ENCODE data around the gene HOXD10. TPM values are rescaled to one million over a fixed set of nuclear protein-coding genes. Genes with fewer than 3 reads are reported as not detected.

Gene HOXD10
- polyA plus RNA-seq, 3 donors: 147 to 203 (median 149) TPM

DNA sequence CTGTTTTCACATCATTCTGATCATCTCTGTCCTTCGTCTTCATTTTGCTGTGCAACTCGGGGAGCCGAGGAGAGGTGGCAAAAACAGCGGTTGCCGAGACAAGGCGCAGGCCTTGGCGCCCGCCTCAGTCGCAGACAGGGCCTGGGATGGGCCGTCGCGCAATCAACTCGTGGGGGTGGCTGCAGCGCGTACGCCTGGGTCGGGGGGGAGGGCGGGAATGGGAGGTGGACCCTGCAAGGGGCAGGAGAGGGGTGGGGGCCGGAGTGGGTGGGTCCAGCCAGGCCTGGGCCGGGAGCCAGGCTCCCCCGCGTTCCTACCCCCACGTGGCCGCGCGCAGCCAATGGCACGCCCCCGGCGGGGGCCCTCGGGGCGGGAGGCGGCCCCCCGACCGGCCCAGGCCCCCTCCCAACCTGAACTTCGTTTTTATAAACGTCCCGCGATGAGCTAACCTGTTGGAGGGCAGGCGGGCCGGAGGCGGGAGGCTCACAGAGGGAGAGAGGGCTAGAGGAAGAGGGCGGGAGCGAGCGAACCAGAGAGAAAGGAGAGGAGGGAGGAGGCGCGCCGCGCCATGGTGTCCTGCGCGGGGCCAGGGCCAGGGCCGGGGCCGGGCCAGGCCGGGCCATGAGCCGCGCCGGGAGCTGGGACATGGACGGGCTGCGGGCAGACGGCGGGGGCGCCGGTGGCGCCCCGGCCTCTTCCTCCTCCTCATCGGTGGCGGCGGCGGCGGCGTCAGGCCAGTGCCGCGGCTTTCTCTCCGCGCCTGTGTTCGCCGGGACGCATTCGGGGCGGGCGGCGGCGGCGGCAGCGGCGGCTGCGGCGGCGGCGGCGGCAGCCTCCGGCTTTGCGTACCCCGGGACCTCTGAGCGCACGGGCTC, 24.1 kb upstream of the HOXD10 start, which contains the start of gene HOXD13:
Gene HOXD13 (plus strand): TSS at position 452 of the 875 bp plus-strand sequence. CDS start 170 bp downstream, at position 622.
- DNase-seq: no peak

DNA sequence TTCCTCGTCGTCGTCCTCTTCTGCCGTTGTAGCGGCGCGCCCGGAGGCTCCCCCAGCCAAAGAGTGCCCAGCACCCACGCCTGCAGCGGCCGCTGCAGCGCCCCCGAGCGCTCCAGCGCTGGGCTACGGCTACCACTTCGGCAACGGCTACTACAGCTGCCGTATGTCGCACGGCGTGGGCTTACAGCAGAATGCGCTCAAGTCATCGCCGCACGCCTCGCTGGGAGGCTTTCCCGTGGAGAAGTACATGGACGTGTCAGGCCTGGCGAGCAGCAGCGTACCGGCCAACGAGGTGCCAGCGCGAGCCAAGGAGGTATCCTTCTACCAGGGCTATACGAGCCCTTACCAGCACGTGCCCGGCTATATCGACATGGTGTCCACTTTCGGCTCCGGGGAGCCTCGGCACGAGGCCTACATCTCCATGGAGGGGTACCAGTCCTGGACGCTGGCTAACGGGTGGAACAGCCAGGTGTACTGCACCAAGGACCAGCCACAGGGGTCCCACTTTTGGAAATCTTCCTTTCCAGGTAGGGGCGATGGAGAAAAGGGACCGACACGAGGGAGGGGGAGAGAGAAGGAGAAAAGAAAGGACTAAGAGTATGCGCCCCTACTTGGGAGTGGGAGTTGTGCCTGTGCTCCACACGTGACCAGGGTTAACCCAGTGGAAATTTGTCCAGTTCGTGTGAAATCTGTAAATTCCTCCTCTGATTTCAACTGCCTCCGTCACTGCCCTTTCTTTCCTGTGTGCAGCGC, 23.3 kb upstream of the HOXD10 start:
- DNase-seq: no peak

DNA sequence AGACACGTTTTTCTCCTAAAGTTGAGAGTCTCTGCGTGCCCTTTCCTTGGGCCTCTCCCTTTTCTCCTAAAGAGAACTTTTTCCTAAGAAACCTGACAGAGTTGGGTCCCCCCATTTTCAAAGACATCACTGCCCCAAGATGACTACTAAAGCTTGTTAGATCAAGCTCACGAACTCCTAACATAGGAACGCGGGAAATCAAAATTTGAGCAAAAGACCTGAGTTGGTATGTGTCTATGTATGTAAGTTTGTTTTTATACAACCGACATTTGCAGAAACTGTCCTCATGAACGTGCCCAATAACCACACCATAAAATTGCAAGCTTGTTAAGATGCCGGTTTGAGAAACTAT, 22.7 kb upstream of the HOXD10 start:
- no peak for DNase-seq

DNA sequence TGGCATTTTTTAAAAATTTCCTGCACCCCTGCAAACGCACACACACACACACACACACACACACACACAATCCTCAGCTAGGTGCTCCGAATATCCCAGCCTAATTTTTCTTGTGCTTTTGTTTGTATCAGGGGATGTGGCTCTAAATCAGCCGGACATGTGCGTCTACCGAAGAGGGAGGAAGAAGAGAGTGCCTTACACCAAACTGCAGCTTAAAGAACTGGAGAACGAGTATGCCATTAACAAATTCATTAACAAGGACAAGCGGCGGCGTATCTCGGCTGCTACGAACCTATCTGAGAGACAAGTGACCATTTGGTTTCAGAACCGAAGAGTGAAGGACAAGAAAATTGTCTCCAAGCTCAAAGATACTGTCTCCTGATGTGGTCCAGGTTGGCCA, 22.2 kb upstream of the HOXD10 start:
- DNase-seq: no peak

DNA sequence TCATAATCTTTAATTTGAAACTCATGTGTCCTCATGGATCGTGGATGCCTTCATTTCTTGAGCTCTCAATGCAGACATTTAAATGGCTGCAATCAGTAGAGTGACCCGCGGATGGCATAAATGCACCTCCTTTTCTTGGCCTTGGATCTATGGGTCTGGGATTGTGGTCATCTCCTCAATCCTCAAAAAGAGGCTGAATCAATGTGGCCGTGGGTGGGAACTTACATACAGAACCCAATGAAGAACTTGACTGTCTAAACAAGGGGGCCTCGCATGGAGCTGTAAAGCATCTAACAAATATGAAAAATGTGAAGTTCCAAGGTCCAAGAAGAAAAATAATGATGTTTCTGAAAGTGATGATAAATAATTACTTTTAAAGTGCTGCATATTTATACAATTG, 21.2 kb upstream of the HOXD10 start:
- DNase-seq: no peak

DNA sequence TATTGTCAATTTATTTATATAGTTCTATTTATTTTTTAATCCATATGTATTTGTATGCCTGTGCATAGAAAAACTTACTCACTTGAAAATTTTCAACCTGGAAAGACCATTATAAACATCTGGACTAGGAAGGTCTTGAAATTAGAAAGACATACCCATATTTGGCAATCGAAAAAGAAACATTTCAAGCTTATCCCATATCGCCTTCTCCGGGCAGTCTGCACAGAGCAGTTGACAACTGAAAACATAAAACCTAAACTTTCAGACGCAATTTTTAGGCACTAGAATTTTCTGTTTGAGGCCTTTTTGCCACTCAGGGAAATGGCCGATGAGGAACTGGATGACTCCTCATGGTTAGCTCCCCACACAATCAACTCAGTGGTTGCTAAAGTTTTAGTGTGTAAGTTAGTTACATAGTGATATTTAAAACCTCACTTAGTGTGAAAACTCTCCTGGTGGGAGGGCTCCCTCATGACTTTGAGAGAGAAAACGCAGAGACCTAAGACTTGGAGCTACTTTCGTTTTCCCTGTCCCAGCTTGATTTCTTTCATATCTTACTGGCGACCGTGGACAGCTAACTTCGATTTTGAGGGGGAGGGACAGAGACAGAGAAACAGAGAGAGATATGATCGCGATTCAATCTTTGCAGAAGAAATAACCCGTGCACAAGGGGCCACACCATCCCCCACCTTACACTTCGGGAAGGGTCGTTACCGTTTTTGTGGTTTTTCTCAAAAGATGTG, 20.2 kb upstream of the HOXD10 start:
- no peak for DNase-seq

DNA sequence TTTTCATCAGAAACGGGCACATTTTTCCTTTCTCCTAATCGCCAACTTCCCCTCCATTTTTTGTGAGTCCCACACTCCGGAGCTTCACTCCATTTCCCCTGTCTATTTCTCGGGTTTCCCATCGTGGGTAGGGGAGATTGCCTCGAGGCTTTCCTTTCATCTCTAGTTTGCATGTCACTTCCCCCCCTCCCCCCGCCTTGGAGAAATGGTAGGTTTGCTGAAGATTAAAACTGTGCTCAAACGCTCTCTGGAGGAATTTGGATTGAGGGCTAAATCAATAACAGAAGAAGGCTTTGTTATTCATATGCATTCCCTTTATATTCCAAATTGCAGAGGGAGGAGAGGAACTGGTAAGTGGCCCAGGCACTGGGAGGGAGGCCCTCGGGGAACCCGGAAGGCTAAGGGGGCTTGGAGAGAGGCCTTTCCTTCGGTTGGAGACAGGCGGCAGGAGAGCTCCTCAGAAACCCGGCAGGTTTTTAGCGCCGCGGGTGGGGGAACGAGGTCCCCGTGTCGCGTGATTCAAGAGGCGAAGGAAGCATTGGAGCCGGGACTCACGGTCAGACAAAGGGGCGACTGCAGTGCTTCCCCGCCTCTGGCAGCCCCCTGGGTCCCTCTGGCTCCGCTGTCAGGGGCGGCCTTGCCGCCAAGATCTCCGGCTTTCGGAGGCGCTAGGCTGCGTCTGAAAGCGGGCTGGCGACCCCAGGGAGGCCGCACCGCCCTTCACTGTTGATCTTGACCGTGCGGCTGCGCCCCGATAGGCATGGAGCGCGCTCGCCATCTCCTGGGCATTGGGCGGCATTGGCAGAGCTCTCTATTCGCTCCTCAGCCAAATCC, 19.4 kb upstream of the HOXD10 start:
- DNase-seq: no peak

DNA sequence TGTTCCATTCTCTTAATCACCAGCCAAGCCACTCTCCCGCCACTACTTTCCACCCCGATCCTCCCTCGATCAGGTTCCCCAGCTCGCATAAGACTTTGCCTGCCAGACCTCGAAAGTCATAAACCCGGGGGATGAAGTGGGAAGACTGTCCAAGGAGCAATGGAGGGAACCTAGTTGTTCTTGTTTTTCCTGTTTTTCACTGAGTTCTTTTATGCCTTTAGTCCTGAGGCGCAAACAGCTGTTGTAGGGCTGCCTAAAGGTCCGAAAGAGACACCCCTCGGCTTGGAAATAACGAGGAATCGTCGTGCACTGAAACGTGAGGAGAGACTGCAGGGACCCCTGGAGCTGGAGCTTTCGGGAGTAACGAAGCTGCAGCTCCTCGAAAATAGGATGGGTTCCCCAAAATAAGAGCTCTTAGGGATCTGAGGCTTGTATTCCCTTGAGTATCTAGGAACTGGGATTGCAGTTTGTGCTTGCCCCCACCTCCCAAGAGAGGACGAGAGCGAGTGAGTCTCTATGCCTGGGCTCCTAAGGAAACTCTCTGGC, 18.7 kb upstream of the HOXD10 start:
- no peak for DNase-seq

DNA sequence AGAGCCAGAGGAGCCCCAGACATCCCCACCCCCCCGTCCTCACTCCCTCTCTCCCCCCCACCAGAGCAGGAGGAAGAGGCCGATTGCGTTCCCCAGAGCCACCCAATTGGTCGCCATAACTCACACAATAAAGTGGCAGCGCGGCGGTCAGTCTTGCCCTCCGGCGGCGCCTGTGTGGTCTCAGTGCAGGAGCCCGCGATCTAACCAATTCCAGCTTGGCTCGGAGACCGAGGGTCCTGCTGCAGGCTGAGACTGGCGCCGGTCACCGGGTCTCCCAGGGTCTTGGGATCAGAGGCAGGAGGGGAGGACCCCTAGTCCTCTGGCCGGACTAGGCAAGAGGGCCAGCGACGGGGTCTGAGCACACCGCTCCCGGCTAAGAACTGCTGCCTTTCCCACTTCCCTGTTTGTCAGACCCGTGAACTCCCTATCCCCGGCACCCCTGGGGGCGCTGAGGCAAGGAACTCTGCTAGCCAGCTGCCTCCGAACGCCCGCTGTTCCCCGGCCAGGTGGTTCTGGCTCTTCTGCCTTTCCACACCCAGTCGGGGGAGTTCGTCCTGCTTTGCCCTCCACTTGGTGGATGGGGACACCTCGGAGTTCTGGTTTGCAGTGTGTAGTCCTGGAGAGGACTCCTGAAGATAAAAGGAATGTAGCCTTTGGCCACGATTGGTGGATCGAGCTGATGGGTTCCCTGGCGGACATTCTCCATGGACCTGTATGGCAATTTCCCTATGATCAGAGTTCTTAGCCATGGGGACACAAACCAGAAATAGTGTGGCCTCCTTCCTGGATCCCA, 18.0 kb upstream of the HOXD10 start:
- no peak for DNase-seq

DNA sequence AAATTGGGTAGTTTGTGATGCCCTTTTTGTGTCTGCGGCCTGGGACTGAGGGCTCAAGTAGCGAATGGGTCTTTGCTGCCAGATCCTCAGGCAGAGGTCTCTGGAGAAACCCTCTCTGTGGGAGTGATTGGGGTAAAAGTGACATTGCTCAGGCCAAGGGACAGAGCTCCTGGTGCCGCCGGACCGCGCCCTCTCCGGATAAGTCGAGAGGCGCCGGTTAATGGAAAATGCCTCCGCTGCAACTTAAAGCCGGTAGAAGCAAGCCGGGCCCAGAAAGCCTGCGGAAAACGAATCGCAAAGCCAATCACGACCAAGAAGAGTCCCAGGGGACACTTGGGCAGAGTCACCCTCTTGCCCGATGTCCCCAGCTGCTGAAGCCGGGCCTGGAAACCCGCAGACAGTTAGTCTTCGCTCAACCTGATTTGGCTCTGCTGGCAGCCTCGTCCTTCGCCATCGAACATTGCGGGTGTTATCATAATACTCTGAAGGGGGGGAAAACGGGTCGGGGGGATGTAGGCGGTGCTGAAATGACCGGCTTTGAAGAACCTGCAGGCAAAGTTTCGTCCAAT, 17.3 kb upstream of the HOXD10 start:
- DNase-seq: no peak

DNA sequence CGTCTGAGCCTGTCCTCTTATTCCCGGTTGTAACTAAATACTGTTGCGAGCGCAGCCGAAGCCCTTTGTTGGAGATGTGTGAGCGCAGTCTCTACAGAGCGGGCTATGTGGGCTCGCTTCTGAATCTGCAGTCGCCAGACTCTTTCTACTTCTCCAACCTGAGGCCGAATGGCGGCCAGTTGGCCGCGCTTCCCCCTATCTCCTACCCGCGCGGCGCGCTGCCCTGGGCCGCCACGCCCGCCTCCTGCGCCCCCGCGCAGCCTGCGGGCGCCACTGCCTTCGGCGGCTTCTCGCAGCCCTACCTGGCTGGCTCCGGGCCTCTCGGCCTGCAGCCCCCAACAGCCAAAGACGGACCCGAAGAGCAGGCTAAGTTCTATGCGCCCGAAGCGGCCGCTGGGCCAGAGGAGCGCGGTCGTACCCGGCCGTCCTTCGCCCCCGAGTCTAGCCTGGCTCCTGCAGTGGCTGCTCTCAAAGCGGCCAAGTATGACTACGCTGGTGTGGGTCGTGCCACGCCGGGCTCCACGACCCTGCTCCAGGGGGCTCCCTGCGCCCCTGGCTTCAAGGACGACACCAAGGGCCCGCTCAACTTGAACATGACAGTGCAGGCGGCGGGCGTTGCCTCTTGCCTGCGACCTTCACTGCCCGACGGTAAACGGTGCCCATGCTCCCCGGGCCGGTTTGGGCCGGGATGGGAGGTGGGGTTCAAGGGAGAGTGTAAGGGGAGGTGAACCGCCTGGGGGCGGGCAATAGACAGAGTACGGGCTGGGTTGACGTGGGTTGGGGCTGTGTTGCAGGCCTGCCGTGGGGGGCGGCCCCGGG, 16.6 kb upstream of the HOXD10 start, which contains the start of gene HOXD12:
Gene HOXD12 (plus strand): TSS at position 68 of the 819 bp plus-strand sequence. CDS start 7 bp downstream, at position 75.
- DNase-seq: no peak

DNA sequence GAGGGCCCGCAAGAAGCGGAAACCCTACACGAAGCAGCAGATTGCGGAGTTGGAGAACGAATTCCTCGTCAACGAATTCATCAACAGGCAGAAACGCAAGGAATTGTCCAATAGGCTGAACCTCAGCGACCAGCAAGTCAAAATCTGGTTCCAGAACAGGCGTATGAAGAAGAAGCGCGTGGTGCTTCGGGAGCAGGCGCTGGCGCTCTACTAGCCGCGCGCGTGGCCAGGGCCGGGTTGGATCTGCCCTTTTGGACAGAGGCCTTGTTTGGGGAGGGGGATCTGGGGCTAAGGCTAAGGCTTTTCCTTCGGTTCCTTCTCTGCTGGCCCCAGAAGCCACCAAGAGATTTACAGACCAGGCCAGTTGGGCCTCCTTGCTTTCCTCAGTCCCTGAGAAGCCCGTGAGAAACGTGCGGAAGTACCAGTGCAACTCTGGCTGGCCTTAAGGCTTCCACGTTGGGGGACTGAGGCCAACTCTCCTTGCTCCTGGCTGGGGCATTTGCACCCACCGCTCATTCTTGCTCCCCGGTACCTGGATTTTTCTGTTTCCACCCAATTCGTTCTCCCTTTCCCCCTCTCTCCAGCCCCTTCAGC, 15.9 kb upstream of the HOXD10 start:
- no peak for DNase-seq

DNA sequence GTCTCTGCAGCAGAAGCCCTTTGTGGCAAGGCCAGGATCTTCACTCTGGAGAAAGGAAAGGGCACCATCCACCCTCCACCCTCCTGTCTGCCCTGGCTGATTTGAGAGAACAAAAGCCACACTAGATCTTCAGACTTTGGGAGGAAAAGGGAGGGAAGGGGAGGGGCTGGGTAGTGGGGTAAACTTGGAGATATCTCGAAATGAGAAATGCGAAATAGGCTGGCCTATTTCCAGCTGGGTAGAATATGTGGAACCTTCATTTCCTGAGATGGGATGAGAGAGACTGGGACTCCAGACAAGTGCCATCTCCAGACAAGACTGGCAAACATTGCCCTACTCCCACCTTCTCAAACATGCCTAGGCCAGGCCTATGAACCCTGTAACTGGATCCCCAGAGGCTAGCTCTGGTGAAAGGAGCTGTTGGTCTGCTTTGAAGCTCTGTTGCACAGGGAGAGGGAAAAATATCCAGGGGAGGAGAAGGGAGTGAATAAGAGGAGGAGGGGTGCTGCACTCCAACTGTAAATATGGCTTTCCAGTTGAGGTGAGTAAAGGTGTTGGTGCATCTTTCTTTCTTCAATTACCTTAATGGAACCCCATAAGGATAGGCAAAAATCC, 15.3 kb upstream of the HOXD10 start:
- no peak for DNase-seq

DNA sequence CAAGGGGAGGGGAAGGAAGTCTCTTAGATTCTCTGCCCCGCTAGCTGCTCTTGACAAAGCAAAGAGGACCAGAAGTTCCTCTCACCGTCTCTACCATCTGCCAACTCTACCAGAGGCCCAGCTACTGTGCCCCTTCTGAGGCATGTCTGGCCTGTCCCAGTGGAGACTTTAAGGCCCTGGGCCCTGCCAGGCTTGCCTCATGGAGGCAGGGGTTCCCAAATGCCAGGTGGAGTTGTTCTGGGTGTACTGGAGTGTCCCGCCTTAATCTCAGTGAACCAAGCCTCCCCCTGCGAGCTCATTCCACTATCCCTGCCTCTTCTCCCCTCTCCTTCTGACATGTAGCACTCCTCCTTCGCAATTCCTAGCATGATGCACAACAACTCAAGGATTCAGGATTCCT, 14.7 kb upstream of the HOXD10 start:
- no peak for DNase-seq

DNA sequence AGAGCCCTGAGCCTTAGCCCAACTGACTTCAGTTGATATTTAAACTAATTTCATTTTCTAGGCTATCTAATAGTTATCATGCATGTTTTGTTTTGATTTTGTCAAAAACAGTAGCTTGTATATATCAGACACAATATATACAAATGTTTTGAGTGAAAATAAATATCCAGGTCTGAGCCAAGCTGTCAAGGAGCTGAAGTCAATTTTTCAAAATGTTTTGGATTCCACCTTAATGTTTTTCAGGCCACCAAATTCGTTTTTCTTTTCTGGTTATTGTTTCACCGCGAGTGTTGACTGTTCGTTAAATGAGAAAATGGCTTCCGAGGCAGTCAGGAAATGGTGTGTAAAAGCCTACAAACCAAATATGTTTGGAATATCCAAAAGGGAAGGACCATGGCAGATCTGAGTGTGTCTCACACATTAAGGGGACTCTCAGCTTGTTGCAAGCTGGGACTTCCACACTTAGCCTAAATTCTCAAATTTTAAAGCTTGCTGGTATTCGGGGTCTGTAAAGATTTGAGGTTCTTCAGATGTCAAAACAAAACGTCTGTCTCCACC, 14.2 kb upstream of the HOXD10 start:
- DNase-seq: no peak

DNA sequence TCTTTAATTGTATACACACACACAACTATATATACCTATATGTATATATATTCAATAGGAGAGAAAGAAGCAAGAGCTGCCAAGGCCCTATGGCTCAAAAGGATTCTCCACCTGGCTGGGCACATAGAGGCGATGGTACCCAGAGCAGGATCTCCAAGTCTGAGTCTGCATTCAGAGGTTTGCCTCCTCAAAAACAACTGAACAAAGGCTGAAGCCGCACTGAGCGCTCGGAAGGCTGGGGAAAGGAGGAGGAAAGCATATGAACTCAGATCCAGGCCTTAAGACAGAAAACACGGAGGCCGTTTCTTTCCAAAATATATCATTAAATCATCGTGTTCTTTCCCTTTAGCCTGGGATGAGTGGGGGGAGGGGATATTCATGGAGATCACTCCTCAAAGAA, 13.4 kb upstream of the HOXD10 start:
- DNase-seq: no peak

DNA sequence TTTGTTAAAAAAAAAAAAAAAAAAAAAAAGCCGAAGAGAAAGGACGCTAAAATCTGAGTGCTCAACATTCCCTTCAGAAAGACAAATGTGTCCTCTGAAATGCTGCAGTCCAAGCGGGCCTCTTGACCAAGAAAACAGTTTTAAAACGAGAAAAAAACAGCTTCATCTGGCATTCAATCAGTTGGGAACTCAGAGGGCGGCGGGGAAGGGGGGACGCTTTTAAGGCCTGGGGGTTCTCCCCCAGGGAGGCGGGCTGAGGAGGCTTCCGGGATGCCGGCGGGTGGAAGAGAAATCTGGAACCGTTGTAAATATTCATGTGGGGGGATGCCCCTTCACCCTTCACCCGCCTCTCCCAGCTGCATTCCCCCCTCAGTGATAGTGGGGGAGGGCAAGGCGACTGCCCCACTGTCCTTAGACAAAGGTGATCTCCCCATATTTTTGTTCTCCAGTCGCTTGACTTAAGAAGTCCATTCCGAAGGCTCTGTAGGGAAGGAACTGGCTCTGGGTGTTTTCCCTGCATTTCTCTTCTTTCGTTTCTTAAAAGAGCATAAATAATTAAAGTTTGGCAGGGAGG, 12.7 kb upstream of the HOXD10 start:
- no peak for DNase-seq
